Tibial nerve (tissue), 4 donors: ENCODE data around the gene FAM131A. TPM values are rescaled to one million over a fixed set of nuclear protein-coding genes. Genes with fewer than 3 reads are reported as not detected.

Experiments used
- DNase-seq, 2 donors: peaks; one replicate each; pipeline ENCODE4 v3.0.0-alpha.2; 2019; ENCODE audit warnings: low spot score in 2 of 2
- H3K27ac ChIP-seq, 4 donors: fragments of 200-600 bp; sonication (generic) in 3 of 4; one replicate each; pipeline ENCODE4 v1.5.1; 2017 to 2019; ENCODE audit warnings: mild to moderate bottlenecking in 1 of 4
- H3K27me3 ChIP-seq, 2 donors: fragments of 200-600 bp; sonication (generic) in 1 of 2; one replicate each; pipeline versions ENCODE4 v1.5.1 to v1.6.0; 2017 to 2019
- H3K36me3 ChIP-seq, 3 donors: fragments of 200-600 bp; sonication (generic); one replicate each; pipeline ENCODE4 v1.5.1; 2018 to 2019
- H3K4me1 ChIP-seq, 4 donors: fragments of 200-600 bp; sonication (generic) in 3 of 4; one replicate each; pipeline ENCODE4 v1.5.1; 2017 to 2019
- H3K4me3 ChIP-seq, 4 donors: fragments of 200-600 bp; sonication (generic) in 3 of 4; one replicate each; pipeline ENCODE4 v1.5.1; 2017 to 2019; ENCODE audit warnings: mild to moderate bottlenecking in 1 of 4, moderate library complexity in 1 of 4
- H3K9me3 ChIP-seq, 4 donors: fragments of 200-600 bp; sonication (generic) in 3 of 4; one replicate each; pipeline ENCODE4 v1.5.1; 2017 to 2019
- EP300 ChIP-seq, 2 donors: sonication (generic); formaldehyde crosslinking; IDR thresholded peaks; one replicate each; pipeline ENCODE4 v1.6.1; 2017; ENCODE audit warnings: antibody characterized with exemption in 2 of 2, mild to moderate bottlenecking in 1 of 2
- POLR2A ChIP-seq, 2 donors: fragments of 450-650 bp; IDR thresholded peaks; one replicate each; pipeline ENCODE4 v1.6.1; 2017; ENCODE audit warnings: antibody characterized with exemption in 2 of 2, mild to moderate bottlenecking in 2 of 2, moderate library complexity in 2 of 2
- WGBS, 2 donors: methylation state at CpG; one replicate each; pipeline ENCODE4 v1.1.5; 2018; 5-methylcytosine and 5-hydroxymethylcytosine counted together
- total RNA-seq, 4 donors: library from RNA; depleted of rRNA; stranded (reverse); fragments of >200 nt; gene quantifications; one replicate each; pipeline ENCODE4 v1.1.0, GENCODE V29; 2016
- TF ChIP-seq, protein P1 (sequence below), 5 experiments: fragments of 200-600 bp in 3 of 5; fragments of 450-650 bp in 2 of 5; sonication (generic) in 3 of 5; IDR thresholded peaks; one replicate each; pipeline ENCODE4 v1.5.1; 2016 to 2019; ENCODE audit warnings: antibody characterized with exemption in 5 of 5, mild to moderate bottlenecking in 3 of 5, moderate library complexity in 2 of 5

FAM131A gene
- total RNA-seq, 4 donors from 2014 or later: 35.0 to 45.3 (median 39.6) TPM

GRCh38 chr3:184368116-184368515 lies 30.7 kb downstream of the FAM131A start:
- H3K27me3 ChIP-seq: no peaks in the 10 kb centered on the region
- WGBS, 2 donors: 84 to 88% methylated on average over 9 of the region's 9 CpGs
- H3K36me3 ChIP-seq: peaks cover 0 to 62% (median 3%) of the 10 kb centered on the region in 3 donors
- peaks cover 0 to 48% (median 15%) of the 10 kb centered on the region in 4 donors for H3K4me1 ChIP-seq
- TF ChIP-seq POLR2A (IDR thresholded peaks at IDR 0.05) (no peak), EP300 (IDR thresholded peaks at IDR 0.05) (no peak)
- TF ChIP-seq, protein P1, sequence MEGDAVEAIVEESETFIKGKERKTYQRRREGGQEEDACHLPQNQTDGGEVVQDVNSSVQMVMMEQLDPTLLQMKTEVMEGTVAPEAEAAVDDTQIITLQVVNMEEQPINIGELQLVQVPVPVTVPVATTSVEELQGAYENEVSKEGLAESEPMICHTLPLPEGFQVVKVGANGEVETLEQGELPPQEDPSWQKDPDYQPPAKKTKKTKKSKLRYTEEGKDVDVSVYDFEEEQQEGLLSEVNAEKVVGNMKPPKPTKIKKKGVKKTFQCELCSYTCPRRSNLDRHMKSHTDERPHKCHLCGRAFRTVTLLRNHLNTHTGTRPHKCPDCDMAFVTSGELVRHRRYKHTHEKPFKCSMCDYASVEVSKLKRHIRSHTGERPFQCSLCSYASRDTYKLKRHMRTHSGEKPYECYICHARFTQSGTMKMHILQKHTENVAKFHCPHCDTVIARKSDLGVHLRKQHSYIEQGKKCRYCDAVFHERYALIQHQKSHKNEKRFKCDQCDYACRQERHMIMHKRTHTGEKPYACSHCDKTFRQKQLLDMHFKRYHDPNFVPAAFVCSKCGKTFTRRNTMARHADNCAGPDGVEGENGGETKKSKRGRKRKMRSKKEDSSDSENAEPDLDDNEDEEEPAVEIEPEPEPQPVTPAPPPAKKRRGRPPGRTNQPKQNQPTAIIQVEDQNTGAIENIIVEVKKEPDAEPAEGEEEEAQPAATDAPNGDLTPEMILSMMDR (IDR thresholded peaks at IDR 0.05): no peak
- H3K9me3 ChIP-seq: no peaks in the 10 kb centered on the region
- H3K27ac ChIP-seq: no peak overlapping the region
- DNase-seq: no peak
- no peak overlapping the region for H3K4me3 ChIP-seq

GRCh38 chr3:184368586-184369183 lies 31.3 kb downstream of the FAM131A start:
- Histone ChIP-seq H3K4me3 (no peak overlapping the region), H3K27me3 (no peaks in the 10 kb centered on the region), H3K9me3 (no peaks in the 10 kb centered on the region), H3K36me3 (peaks cover 0 to 62% (median 3%) of the 10 kb centered on the region in 3 donors), H3K27ac (peak overlapping the region in 2 of 4 donors; percentile 7 to 55), H3K4me1 (peaks cover 0 to 50% (median 13%) of the 10 kb centered on the region in 4 donors)
- TF ChIP-seq, protein P1 (IDR thresholded peaks at IDR 0.05): no peak
- no peak for TF ChIP-seq POLR2A (IDR thresholded peaks at IDR 0.05)
- no peak for TF ChIP-seq EP300 (IDR thresholded peaks at IDR 0.05)
- no peak for DNase-seq
- 31 to 36% methylated on average over 3 of the region's 3 CpGs for WGBS, 2 donors

DNA sequence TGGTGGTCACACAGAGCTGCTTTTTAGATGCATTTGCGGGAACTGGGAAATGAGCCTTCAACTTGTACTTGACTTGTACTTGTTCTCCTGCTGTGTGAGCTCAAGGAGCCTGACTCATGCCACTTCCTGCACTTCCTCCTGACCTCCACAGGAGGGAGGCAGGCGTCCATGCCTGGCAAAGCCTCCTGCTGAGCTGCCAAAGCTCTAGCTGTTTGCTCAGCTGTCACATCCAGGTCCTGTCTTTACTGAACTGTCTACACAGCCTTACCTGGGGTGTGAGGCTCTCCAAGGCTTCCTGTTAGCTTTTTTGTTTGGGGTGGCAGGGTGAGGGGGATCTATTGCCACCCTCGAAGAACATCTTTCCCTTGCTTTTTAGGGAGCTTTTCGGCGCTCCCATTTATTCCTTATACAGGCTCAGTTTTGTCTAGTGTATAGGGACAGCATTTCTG lies 34.2 kb downstream of the FAM131A start:
- Histone ChIP-seq H3K9me3 (no peaks in the 10 kb centered on the region), H3K4me3 (no peak overlapping the region), H3K4me1 (peaks cover 0 to 38% (median 5%) of the 10 kb centered on the region in 4 donors), H3K27ac (no peak overlapping the region), H3K36me3 (peaks cover 0 to 42% (median 2%) of the 10 kb centered on the region in 3 donors), H3K27me3 (no peaks in the 10 kb centered on the region)
- WGBS, 2 donors: 50% methylated on average over 5 of the region's 5 CpGs
- DNase-seq: peak in 1 of 2 donors; percentile 49
- TF ChIP-seq POLR2A (IDR thresholded peaks at IDR 0.05) (no peak), EP300 (IDR thresholded peaks at IDR 0.05) (peak in 1 of 2 donors; percentile 52)
- TF ChIP-seq, protein P1 (IDR thresholded peaks at IDR 0.05): peak; percentile 76 to 93 (median 89)

DNA sequence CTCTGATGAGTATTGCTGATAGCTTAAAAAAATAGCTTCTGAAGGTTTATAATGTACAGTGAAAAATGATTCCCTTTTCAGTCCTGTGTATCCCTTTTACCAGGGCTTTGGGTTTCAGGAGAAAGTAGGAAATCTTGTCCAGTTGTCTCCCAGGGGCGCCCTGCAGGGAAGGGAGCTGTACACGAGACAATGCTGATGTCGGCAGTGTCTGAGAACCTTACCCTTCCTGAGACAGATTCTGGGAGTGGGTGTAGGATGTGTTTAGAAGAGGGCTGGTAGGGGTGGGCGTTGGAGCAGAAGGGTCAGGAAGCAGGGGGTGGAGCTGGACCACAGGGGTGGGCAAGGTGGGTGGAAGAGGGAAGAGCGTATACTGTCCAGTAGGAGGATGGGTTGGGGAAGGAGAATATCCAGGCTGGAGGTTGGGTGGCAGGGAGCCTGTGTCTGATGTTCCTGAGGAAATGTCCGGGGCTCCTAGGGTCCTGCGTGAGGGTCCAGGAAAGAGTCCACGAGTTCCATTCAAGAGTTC lies 35.0 kb downstream of the FAM131A start:
- peaks cover 0 to 38% (median 5%) of the 10 kb centered on the region in 4 donors for H3K4me1 ChIP-seq
- no peak overlapping the region for H3K4me3 ChIP-seq
- no peak for TF ChIP-seq EP300 (IDR thresholded peaks at IDR 0.05)
- TF ChIP-seq POLR2A (IDR thresholded peaks at IDR 0.05): no peak
- TF ChIP-seq, protein P1 (IDR thresholded peaks at IDR 0.05): no peak
- H3K27me3 ChIP-seq: no peaks in the 10 kb centered on the region
- no peak for DNase-seq
- no peaks in the 10 kb centered on the region for H3K9me3 ChIP-seq
- no peak overlapping the region for H3K27ac ChIP-seq
- peaks cover 0 to 35% (median 0%) of the 10 kb centered on the region in 3 donors for H3K36me3 ChIP-seq
- 66 to 70% methylated on average over 8 of the region's 8 CpGs for WGBS, 2 donors

GRCh38 chr3:184372911-184373310 lies 35.5 kb downstream of the FAM131A start:
- TF ChIP-seq EP300 (IDR thresholded peaks at IDR 0.05) (no peak), POLR2A (IDR thresholded peaks at IDR 0.05) (no peak)
- TF ChIP-seq, protein P1 (IDR thresholded peaks at IDR 0.05): no peak
- no peak for DNase-seq
- H3K4me3 ChIP-seq: no peak overlapping the region

More at GRCh38 chr3:184372911-184373310, 35.5 kb downstream of the FAM131A start:
- 86 to 89% methylated on average over 5 of the region's 5 CpGs for WGBS, 2 donors
- H3K27ac ChIP-seq: peak overlapping the region in 1 of 4 donors; percentile 40
- no peaks in the 10 kb centered on the region for H3K9me3 ChIP-seq
- H3K4me1 ChIP-seq: peaks cover 0 to 41% (median 5%) of the 10 kb centered on the region in 4 donors
- peaks cover 0 to 29% (median 0%) of the 10 kb centered on the region in 3 donors for H3K36me3 ChIP-seq
- peaks cover 0 to 3% of the 10 kb centered on the region in 2 donors for H3K27me3 ChIP-seq
